ENCODE data around the gene NUP205.

DNA sequence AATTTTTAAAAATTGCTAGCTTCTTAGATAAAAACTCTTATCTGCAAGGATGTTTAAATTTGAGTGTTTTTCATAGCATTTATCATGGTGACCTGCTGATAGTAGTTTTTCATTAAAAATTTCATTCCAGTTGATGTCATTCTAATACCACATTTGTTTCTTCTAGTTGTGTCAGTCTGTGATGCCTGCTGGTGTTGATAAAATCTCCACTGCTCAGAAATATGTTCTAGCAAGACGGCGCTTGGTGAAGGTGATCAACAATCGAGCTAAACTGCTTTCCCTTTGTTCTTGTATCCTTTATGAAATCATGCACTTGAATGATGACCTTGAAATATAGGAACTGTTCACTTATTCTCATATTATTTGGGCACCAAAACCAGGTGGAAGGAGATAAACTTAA lies 87.0 kb downstream of the NUP205 start:
- TF ChIP-seq, protein P1, sequence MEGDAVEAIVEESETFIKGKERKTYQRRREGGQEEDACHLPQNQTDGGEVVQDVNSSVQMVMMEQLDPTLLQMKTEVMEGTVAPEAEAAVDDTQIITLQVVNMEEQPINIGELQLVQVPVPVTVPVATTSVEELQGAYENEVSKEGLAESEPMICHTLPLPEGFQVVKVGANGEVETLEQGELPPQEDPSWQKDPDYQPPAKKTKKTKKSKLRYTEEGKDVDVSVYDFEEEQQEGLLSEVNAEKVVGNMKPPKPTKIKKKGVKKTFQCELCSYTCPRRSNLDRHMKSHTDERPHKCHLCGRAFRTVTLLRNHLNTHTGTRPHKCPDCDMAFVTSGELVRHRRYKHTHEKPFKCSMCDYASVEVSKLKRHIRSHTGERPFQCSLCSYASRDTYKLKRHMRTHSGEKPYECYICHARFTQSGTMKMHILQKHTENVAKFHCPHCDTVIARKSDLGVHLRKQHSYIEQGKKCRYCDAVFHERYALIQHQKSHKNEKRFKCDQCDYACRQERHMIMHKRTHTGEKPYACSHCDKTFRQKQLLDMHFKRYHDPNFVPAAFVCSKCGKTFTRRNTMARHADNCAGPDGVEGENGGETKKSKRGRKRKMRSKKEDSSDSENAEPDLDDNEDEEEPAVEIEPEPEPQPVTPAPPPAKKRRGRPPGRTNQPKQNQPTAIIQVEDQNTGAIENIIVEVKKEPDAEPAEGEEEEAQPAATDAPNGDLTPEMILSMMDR (IDR thresholded peaks at IDR 0.05; ENCODE audit: poor library complexity) = no peak
- TF ChIP-seq EZH2 (IDR thresholded peaks at IDR 0.05; ENCODE audit: borderline replicate concordance) = no peak

Measured in hepatocyte (in vitro differentiated cells).